HG02973 (cell line): Measurements from ENCODE around the gene TMEM178B.

Source experiments
- ATAC-seq: cut with Tn5 transposase; IDR thresholded peaks from one replicate; pipeline ENCODE4 v1.9.1; 2021; ENCODE audit warnings: moderate library complexity; ENCODE audit not compliant: unreplicated experiment

Gene TMEM178B

DNA sequence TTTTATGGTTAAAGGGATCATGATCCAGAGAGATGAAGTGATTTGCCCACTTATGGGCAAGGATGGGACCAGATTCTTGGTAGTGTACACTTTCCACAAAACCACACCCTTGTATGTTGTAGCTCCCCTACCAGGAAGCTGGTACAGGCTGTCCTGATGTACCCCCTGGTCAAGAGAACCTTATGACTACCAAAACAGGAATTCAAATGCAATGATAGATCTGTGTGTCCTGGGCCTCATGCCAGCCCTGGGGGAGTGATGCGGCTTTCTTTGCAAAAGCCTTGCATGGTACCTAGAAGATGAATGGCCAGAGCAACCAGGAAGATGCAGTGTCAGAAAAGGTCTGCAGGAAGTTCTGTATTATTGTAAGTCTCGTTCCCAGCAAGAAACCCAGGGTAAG is 382.4 kb downstream of the TMEM178B start:
- ATAC-seq = no peak

DNA sequence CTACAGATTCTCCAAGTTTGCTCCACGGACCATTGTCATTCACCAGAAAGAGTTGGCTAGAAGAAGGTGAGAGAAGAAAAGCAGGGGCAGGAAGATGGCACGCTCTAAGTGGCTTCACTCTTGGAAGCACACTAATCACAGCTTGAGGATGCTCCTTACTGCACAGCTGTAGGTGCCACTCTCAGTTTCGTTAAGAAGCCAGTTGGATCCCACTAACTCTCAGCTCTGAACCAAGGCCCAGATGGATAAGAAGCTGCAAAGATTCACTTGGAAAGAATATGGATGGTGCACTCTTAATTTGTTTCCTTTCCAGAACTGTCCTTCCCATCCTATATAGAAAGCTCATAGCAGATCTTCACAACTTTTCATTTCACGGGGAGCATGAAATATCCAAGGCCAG is 382.8 kb downstream of the TMEM178B start:
- no peak for ATAC-seq

DNA sequence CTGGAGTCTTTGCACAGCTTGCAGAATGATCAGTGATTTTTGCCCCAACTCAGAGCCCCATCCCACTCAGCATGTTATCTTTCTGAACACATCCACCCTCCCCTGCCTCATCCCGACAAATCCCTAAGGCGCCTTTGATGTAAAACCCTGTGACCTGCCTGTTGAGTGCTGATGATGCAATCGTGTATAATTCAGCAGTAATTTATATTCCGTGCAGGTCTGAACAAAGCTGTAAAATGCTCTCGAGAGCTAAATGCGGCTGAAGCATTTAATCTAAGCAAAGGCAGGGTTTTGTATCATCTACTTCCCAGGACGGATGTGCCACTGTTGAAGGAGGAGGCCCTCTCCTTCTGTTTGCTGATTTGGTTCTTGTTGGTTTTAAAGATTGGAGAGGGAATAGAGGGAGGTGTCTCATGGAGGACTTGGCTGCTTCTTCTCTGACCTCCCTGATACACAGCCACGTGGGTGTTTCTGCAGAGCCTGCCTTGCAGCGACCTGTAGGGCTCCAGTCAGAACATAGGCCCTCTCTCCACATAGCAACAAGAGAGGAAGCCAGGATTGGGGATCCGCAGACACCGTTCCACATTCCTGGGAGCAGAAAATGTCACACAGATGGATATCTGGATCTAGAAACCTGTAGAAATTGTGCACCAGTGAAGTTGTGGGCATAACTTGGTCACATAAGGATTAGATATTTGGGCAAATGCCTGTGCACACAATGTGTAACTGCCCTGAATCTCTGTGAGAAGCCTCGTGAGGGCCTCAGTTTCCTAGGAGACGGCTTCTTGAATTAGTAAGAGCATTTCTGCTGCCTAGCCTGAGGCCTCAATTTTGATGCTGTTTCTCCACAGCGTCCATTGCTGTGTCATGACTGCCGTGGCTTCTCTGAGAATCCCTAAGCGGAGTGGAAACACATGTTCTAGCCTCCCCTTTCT is 387.2 kb downstream of the TMEM178B start:
- no peak for ATAC-seq

DNA sequence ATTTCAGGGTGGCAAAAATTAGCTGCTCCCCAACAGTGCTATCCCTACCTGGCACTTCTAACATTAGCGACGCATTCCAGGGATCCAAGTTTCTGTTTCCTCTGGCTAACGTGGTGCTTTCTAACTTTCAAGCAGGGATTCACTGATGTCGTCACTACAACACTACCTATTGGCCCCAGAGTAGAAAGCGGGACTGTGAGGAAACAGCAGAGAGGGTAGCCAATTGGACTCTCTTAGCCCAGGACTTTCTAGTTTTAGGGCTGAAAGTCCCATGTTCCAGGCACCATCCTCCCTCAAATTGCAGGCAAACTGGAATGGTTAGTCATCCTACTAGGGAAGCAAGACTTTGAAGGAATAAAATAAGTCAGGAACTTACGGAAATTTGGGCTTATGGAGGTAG is 388.1 kb downstream of the TMEM178B start:
- no peak for ATAC-seq

DNA sequence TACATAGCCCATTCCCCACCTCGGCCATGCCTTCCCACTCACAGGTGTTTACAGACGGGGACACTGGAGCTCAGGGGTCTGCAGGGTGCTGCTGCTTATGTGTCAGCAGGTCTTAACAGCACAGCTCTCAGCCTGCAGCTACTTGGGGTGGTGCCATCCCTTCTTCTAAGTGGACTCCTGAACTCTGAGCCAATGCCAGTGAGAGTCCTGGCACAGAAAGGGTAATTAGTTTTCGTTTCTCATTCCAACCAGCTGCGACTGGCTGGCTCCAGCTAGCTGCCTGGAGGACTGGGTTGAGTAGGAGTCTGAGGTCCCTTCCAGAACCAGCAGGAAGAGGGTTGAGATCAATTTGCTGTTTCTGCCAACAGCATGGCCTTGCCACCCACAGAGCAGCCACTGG is 389.1 kb downstream of the TMEM178B start:
- ATAC-seq = no peak

DNA sequence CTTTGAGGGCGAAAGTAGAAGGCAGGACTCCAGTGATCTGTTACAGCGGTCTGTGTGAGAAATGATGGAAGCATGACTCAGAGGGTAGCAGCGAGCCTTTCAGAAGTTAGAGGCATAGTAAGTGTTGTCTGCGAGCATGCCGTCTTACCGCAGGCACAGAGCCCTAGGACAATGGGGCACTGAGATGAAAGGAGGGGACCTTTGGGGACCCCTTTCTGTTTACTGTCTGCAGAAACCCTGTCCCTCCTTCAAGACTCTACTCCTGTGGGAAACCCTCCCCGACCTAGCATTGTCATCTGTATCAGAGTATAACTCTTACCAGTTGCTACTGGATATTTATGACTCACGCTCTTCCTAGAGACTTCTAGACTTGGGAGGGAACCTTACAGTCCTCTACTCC is 390.1 kb downstream of the TMEM178B start:
- ATAC-seq = no peak

DNA sequence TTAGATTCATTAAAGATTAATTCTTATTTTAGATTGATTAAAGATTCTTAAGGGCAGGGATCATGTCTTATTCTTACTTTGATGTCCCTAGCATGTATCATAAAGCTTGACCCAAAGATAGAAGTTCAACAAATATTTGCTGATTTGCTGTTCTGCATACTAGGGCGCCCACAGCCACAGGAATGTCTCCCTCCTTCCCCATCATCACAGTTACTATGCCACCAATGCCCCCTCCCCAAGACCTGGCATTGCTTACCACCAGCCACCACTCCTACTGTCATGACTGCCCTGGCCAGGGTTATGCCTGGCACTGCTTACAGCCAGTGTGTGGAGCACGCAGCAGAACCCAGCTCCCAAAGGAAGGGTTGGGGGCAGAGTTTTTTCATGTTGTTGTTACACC is 390.7 kb downstream of the TMEM178B start:
- no peak for ATAC-seq

DNA sequence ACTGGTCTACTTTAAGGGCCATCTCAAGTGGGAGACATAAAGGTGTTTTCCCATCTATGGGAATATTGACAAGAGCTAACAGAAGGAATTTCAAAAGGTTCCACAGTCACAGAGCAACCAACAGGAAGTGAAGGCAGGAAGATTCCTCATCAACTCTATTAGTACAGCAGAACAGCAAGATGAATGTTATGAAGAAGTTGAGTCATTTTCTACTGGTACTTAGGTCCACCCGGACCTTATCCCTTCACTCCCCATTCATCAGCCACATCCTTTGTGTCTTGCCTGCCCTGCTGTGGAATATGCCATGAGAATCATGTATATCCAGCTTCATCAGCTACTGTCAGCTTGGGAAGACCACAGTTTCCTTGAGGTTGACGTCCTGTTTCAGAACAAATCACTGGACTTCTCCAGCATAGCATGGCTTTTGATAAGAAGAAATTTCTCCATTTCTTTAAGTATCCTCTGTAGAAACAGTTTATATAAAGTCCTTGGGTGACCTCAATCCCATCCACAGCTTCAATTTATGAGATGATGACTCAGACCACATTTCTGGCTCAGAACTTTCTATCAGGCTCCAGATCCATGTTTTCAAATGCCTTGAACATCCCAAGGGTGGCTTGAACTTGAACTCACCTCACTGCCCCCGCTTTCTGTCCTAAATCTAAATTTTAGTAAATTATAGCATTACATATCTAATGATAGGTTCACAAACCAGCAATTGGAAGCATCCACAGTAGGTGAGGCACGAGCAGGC is 392.5 kb downstream of the TMEM178B start:
- no peak for ATAC-seq

DNA sequence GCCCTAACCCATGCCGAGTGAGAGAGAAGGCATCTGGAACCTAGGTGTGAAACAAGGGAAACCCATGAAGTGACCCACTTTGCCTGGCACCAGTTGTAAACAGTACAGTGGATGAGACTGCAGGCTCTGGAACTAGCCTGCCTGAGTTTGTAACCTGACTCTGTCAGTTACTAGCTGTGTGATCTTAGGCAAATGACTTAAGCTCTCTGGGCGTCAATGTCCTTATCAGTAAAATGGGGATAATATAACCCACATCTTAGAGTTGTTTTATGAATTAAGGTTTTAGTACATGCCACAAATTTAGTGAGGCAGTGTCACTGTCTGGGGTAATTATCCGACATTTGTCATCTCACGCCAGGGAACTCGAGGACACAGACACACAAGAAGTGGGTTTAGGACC is 394.5 kb downstream of the TMEM178B start:
- no peak for ATAC-seq

DNA sequence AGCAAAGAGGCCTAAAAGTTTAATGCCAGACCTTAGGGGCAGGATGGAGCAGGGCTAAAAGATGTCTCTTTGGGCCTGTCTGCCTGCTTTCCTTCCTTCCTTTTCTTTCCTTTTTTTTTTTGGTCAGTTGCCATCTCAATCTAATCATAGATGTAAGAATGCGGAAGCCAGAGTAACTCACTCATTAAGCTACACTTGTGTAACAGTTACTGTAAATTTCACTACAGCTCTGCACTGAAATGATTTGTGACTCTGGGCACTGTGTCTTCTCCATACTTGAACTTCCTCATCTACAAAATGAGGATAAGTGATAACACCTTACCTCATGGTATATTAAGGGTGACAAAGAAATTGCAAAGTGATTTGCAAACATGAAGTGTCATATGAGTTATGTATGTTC is 401.8 kb downstream of the TMEM178B start:
- no peak for ATAC-seq

DNA sequence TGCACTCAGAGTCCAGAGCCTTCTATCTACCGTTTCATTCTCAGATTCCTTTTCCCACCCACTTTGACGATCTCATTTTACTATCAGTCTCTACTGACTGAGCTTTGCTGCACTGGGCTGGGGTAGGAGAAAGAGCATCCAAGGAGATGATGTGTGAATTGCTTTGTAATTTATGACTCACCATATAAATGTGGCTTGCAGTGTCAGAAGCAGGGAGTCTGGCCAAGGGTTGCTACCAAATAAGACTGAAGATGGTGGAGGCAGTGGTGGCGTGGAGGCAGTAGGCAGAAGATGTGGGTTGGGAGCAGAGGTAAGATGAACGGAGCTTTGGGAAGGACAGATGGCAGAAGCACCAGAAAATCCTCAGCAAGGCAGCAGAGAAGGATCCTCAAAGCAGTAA is 404.0 kb downstream of the TMEM178B start:
- ATAC-seq = no peak

DNA sequence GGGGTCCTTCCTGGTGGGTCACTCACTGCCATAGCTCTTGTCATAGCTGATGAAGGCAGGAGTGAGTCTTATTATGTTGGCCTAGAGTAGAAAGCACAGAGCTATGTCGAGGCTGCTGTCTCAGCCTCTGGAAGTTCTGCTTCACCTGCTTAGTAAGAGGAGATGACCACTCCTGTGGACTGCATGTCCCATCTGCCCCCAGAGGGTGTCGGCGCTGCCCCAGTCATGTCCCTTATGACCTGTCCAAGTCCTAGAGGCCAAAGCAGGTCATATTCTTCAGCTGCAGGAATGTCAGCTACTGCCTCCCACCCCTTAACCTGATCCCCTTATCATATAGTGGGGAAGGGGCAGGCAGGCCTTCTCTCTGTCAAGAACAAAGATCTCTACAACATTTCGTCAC is 405.0 kb downstream of the TMEM178B start:
- no peak for ATAC-seq

DNA sequence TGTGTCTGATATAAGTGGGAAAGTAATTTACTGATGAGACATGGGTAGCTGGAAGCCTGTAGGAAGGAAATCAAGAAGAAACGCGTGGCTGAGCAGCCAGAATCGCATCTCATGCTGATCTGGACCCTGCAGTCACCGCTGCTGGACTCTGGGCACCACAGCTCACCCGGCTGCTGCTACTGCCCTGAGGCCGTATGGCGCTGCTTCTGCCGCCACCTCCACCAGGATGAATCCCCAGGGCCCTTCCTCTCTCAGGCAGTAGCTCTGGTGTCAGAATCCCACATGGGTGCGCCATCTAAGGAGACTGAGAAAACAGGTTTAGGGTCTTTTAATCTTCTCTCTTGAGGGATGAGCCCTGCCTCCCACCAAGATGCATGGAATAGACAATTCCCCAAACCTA is 407.1 kb downstream of the TMEM178B start:
- ATAC-seq = no peak

DNA sequence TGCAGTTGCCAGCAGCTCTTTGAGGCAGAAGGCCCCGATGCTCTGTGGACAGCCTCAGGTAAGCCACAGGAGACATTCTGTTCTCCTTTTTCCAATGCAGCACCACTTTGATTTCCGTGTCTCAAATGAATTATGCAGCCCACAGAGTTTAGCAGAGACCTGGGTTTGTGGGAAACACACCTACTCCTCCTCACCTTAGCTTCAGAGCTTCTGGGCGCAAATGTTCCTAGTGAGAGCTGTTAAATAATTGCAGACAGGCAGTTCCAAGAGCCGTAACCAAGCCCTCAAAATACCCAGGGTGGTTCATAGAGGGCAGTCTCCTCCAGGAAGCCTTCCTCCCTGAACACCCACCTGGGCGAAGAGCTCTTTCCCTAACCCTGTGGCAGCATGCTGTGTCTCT is 408.1 kb downstream of the TMEM178B start:
- ATAC-seq = no peak

DNA sequence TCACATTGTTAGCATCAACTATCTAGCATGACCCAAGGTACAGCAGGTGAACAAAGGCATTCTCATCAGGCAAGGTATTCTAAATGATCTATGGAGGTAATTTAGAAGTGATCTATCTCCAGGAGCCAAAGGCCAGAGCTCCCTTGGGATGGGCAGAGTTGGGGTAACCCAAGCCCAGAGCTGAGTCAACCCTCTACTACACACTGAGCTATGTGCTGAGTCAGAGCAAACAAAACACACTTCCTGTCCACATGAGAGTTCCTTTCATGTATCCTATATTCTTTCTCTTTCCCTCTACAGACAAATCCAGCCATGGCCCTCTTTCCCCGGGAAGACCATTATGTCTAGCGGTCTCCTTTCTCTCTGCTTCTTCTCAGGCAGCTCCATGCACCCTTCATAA is 409.2 kb downstream of the TMEM178B start:
- no peak for ATAC-seq

DNA sequence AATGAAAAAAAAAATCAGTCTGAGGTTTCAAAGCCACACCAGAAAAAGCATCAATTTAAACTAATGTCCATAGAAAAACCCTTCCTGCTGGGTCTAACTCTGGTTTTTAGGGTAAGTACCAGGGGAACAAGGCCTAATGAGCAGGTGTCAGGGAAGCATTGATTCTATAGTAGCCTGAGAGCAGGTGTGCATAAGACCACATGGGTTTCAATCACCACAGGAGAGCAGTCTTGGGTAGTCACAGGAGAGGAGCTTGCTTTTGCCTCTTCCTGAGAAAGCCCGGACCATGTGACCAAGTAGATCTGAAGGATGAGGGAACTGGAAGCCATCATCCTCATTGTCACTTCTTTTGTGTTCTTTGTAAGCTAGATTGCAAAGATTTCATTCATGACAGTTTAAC is 411.0 kb downstream of the TMEM178B start:
- ATAC-seq = no peak

DNA sequence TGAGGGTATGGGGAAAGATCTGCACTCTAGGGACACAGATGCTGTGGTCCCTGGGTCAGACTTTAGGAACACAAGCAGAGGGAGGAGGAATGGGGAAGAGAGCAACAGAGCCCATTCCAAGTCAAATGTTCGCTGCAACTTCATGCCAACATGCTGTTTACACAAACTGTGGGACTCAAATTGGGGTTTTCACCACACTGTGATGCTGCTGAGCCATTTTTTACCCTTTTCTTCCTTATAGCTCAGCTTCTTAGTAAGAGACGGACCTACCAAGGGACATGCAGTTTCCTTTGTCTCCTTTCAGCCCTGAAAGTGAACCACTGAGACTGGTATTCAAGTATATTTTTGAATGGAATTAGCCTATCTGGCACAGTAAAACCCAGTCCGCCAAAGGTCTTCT is 413.1 kb downstream of the TMEM178B start:
- no peak for ATAC-seq

DNA sequence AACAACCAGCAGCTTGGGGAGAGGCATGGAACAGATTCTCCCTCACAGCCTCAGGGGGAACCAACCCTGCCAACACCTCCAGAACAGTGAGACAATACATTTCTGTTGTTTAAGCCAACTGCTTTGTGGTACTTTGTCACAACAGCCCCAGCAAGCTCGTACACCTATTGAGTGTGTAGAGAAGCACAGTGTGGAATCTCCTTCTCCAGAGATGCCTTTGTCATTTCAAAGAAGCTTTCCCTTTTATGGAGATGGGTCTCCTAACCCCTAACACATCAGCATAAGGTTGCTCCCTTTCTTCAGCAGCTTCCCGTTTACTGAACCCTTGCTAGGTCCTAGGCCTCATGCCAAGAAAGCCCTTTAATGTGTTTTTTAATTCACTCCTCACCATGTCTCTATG is 416.6 kb downstream of the TMEM178B start:
- ATAC-seq = no peak

DNA sequence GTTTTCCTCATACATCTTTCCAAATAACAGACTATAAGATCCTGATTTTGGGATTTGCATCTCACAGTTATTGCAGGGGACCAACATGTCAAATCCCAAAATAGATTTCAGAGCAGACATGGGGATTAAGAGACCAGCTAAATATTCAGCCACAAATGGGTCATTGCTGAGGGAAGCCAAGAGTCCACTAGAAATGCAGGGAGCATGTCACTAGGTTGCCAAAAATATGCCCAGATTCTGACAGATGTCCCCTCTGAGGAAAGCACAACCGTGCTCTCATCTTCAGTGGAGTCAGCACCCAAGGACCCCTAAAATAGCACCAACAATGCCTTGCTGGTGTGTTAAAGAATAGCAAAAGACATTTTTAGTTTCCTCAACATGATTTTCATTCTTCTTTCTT is 421.2 kb downstream of the TMEM178B start:
- ATAC-seq = no peak

DNA sequence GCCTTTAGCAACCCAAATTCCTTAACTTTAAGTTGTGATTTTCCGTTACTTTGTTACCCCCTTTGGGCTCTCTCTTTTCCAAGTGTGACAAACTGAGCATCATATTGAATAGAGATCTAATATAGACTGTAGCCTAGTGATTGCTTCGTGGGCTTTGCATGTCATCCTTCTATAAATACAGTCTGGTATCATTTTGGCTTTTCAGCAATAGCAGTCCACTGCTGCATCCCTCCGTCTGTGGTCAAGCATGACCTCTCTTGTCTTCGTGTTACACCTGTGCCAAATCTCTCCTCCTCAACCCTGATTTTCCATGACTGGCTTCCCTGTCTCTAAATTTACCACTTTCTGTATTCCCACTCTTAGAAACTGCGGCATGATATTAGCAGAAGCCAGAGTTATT is 423.5 kb downstream of the TMEM178B start:
- no peak for ATAC-seq

DNA sequence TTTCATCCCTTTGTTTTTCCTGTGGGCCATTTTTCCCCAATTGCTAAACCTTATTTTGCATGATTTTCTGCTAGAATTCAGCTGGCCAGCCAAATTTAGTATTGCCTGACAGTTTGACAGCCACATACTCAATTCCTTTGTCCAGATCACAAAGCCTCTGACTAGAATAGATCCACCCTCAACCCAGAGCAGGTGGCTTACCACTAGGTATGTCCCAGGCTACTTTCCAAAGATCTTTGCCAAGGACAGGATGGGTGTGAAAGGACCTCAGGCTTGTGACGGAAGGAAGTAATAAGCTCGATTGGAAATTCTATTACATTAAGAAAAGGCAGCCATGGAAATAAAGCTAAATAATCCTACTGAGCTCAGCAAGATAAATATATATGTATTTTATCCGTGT is 426.7 kb downstream of the TMEM178B start:
- ATAC-seq = no peak

DNA sequence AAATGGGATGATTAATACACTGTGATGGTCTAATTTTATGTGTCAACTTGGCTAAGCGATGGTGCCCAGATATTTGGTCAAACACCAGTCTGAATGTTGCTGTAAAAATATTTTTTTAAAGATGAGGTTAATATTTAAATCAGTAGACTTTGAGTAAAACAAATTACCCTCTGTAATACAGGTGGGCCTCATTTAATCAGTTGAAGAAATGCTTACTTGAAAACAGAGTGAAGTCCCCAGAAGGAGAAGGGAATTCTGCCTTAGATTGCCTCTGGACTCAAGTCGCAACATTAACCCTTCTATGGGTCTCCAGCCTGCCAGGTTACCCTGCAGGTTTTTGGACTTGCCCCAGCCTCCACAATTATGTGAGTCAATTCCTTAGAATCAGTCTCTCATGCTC is 427.6 kb downstream of the TMEM178B start:
- ATAC-seq = no peak
